ENCODE measurements around the gene KIAA0232.
A peak's percentile ranks its signal among the peaks of the same experiment; 100 is the strongest.

- no peak for TF ChIP-seq CTCF (IDR thresholded peaks at IDR 0.05)
- peak; percentile 63 for TF ChIP-seq POLR2A (IDR thresholded peaks at IDR 0.05)
Measured at GRCh38 chr4:6893449-6894085, 111.0 kb downstream of the KIAA0232 start.

Measured in right lobe of liver (tissue), 4 donors.